OCI-LY3 (cell line): ENCODE measurements around the gene COMT.

Experiments used
- EZH2phosphoT487 ChIP-seq: fragments of 200-600 bp; shearing (Covaris generic); IDR thresholded peaks from 2 replicates; pipeline ENCODE4 v1.6.1; 2018; ENCODE audit warnings: antibody characterized with exemption, mixed run types, low read depth
- TF ChIP-seq, protein P1 (sequence below): fragments of 200-600, 300-600 bp; sonication (generic); IDR thresholded peaks from 2 replicates; pipeline ENCODE4 v1.5.1; 2014; ENCODE audit warnings: antibody characterized with exemption, low read length, low read depth

DNA sequence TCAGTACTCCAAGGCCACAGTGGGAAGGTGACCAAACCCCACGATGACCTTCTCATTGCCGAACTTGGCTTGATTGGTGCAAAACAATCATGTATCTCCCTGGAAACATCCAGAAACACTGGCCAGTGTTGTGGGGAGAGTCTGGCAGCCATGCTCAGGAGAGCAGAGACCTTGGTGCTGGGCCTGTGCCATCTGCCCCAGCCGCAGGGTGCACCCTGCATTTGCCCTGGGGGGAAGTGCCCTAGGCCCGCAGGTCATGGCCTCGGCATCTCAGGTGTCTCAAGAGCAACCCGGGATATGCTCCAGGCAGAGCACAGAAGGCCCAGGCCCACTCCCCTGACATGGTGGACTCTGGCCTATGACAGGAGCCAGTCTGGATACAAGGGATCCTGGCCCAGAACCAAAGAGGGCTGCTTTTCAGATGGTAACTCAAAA, 51.4 kb downstream of the COMT start:
- TF ChIP-seq, protein P1, sequence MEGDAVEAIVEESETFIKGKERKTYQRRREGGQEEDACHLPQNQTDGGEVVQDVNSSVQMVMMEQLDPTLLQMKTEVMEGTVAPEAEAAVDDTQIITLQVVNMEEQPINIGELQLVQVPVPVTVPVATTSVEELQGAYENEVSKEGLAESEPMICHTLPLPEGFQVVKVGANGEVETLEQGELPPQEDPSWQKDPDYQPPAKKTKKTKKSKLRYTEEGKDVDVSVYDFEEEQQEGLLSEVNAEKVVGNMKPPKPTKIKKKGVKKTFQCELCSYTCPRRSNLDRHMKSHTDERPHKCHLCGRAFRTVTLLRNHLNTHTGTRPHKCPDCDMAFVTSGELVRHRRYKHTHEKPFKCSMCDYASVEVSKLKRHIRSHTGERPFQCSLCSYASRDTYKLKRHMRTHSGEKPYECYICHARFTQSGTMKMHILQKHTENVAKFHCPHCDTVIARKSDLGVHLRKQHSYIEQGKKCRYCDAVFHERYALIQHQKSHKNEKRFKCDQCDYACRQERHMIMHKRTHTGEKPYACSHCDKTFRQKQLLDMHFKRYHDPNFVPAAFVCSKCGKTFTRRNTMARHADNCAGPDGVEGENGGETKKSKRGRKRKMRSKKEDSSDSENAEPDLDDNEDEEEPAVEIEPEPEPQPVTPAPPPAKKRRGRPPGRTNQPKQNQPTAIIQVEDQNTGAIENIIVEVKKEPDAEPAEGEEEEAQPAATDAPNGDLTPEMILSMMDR, result no peak
- TF ChIP-seq EZH2phosphoT487, result no peak
